ENCODE measurements around the gene OR4E1. TPM values are rescaled to one million over a fixed set of nuclear protein-coding genes. Genes with fewer than 3 reads are reported as not detected.

Gene OR4E1
- under 1 TPM in 1 of 2 donors, not detected in 1; 0.05 TPM for total RNA-seq

DNA sequence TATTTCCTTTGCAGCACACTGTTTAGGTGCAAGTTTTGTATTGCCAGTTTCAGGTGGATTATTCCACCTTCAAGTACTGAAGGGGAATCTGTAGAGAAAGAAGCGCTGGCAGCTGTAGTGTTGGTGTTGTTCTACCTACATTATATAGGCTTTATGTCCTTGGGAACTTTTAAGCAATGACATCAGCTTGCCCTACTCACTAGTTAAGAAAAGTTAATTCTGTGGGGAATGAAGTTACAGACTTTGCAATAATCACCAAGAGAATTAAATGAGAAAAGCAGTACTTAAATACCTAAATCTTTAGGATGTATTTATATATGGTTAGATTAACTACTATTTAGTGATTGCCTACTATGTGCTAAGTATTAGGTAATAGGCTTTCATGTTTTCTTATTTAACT lies at the start of gene OR4E1:
Gene OR4E1 (minus strand): TSS at position 101 of the 400 bp plus-strand sequence. CDS start 2,883 bp downstream, outside the sequence.
- no peaks in the 10 kb centered on the region for H3K9me3 ChIP-seq
- DNase-seq: no peak
- TF ChIP-seq, protein P1, sequence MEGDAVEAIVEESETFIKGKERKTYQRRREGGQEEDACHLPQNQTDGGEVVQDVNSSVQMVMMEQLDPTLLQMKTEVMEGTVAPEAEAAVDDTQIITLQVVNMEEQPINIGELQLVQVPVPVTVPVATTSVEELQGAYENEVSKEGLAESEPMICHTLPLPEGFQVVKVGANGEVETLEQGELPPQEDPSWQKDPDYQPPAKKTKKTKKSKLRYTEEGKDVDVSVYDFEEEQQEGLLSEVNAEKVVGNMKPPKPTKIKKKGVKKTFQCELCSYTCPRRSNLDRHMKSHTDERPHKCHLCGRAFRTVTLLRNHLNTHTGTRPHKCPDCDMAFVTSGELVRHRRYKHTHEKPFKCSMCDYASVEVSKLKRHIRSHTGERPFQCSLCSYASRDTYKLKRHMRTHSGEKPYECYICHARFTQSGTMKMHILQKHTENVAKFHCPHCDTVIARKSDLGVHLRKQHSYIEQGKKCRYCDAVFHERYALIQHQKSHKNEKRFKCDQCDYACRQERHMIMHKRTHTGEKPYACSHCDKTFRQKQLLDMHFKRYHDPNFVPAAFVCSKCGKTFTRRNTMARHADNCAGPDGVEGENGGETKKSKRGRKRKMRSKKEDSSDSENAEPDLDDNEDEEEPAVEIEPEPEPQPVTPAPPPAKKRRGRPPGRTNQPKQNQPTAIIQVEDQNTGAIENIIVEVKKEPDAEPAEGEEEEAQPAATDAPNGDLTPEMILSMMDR (IDR thresholded peaks at IDR 0.05): no peak
- intact Hi-C loops (cut with DNase I): no loop called here
- no peak within 1 kb of the TSS for H3K9ac ChIP-seq (ENCODE audit: low read depth in 2 of 2, low read length in 2 of 2)
- no peaks in the 10 kb centered on the region for H3K36me3 ChIP-seq
- H3K4me3 ChIP-seq: no peak within 1 kb of the TSS
- H3K27ac ChIP-seq: no peak within 1 kb of the TSS
- H3K4me1 ChIP-seq: no peaks in the 10 kb centered on the region
- H3K27me3 ChIP-seq: no peaks in the 10 kb centered on the region

DNA sequence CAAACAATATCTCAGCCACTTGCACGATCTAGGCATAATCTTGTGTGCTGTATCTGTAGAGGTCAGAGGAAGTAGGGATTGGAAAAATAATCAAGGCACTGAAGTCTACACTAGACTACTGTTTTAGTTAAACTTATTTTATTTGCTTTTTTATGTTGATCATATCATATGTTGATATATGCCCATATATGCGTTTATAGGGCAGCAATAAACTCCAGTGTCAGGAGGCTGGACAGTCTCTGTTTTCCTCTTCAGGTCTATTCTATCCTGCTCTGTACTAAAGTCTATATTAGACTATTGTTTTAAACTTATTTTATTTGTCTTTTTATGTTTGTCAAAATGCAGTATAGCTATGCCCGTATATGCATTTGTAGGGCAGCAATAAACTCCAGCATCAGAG lies 47.9 kb upstream of the OR4E1 start:
- TF ChIP-seq, protein P1 (IDR thresholded peaks at IDR 0.05): no peak
- Histone ChIP-seq H3K4me1 (no peaks in the 10 kb centered on the region), H3K9me3 (no peaks in the 10 kb centered on the region), H3K36me3 (no peaks in the 10 kb centered on the region), H3K27ac (no peak overlapping the region), H3K4me3 (no peak overlapping the region), H3K9ac (ENCODE audit: low read depth in 2 of 2, low read length in 2 of 2) (no peak overlapping the region), H3K27me3 (no peaks in the 10 kb centered on the region)
- intact Hi-C loops (cut with DNase I): no loop called here
- no peak for DNase-seq

DNA sequence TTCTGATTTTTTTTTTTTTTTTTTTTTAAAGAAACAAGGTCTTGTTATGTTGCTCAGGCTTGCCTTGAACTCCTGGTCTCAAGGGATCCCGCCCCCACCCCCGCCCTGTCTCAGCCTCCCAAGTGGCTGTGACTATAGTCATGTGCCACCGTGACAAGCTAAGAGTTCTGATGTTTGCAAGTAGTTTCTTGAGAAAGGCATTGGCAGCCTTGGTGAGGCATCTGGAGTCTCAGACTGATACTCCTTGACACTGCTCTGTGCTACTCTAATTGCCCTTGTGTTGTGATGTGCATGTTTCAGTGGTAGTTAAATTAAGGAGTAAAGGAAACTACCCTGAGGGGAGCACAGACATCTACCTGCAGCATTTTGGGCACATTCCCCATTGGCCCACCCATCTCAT lies 46.2 kb upstream of the OR4E1 start:
- Histone ChIP-seq H3K9ac (ENCODE audit: low read depth in 2 of 2, low read length in 2 of 2) (no peak overlapping the region), H3K9me3 (no peaks in the 10 kb centered on the region), H3K4me3 (no peak overlapping the region), H3K4me1 (no peaks in the 10 kb centered on the region), H3K36me3 (no peaks in the 10 kb centered on the region), H3K27ac (no peak overlapping the region), H3K27me3 (no peaks in the 10 kb centered on the region)
- DNase-seq: no peak
- TF ChIP-seq, protein P1 (IDR thresholded peaks at IDR 0.05): no peak
- intact Hi-C loops (cut with DNase I): no loop called here

DNA sequence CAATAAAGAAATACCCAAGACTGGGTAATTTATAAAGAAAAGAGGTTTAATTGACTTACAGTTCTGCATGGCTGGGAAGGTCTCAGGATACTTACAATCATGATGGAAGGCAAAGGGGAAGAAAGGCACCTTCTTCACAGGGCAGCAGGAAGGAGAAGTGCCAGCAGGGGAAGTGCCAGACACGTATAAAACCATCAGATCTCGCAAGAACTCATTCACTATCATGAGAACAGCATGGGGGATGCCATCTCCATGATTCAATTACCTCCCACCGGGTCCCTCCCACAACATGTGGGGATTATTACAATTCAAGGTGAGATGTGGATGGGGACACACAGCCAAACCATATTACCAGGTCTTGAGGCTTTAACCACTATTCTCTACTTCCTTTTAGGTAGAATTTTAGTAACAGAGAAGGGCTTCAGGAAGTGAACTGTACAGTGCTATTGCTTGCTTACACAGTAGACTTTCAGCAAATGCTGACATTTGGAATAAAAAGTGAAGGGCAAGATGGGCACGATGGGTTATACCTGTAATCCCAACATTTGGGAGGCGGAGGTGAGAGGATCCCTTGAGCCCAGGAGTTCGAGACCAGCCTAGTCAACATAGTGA lies 40.8 kb upstream of the OR4E1 start:
- no peak for DNase-seq
- Histone ChIP-seq H3K9ac (ENCODE audit: low read depth in 2 of 2, low read length in 2 of 2) (no peak overlapping the region), H3K4me3 (no peak overlapping the region), H3K27ac (no peak overlapping the region), H3K9me3 (no peaks in the 10 kb centered on the region), H3K27me3 (no peaks in the 10 kb centered on the region), H3K36me3 (no peaks in the 10 kb centered on the region), H3K4me1 (no peaks in the 10 kb centered on the region)
- TF ChIP-seq, protein P1 (IDR thresholded peaks at IDR 0.05): no peak
- intact Hi-C loops (cut with DNase I): no loop called here

- H3K36me3 ChIP-seq: no peaks in the 10 kb centered on the region
- H3K4me1 ChIP-seq: no peaks in the 10 kb centered on the region
- no peaks in the 10 kb centered on the region for H3K27me3 ChIP-seq
- intact Hi-C loops (cut with DNase I): no loop called here
- no peak overlapping the region for H3K27ac ChIP-seq
- TF ChIP-seq, protein P1 (IDR thresholded peaks at IDR 0.05): no peak
- no peak for DNase-seq
- no peak overlapping the region for H3K9ac ChIP-seq (ENCODE audit: low read depth in 2 of 2, low read length in 2 of 2)
- no peak overlapping the region for H3K4me3 ChIP-seq
- no peaks in the 10 kb centered on the region for H3K9me3 ChIP-seq
These were observed 38.4 kb upstream of the OR4E1 start for GRCh38 chr14:21712036-21712435.
